ENCODE results near the gene FLNB. TPM values are rescaled to one million over a fixed set of nuclear protein-coding genes. Genes with fewer than 3 reads are reported as not detected.

Gene FLNB
- total and polyA plus RNA-seq, 10 of the 15 experiments (the other 5 are each of a cell fraction or from before 2014, with no cell fraction given), result 13.6 to 51.8 (median 26.4) TPM

DNA sequence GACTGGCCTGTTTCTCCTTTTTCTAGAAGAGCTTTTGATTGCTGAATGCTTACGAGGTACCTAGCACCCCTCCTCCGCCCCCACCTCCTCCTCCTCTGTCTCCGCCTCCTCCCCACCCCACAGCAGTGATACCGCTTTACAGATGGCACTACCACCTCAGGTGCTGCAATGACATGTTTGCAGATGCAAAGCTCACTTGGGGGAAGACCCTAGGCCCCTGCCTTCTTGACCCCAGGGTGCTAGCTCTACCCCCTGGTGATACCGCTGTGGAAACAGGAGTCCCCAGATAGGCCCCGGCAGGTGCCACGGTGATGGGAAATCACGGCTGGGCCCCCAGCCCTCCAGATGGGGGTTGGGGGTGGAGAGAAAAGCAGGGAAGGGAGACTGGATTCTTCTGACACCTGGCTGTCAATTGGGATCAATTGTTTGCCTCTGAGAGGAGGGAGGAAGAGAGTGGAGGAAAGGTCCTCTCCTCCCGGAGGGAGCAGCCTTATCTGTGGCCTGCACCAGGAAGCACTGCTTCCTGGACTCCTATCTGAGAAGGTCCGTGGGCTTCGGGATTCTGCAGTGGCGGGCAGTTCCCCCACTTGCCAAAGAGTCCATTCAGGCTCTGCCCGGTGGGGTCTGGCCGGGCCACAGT, 164.9 kb downstream of the FLNB start:
- SMC1A ChIA-PET (ENCODE audit: uncharacterized antibody, unreplicated experiment), result interaction anchor here (0.6 to 1.9 kb wide), 9 partner anchors 8 to 263 kb away, joined by 3 to 15 read pairs (median 4); partner anchors contain the start of gene FLNB
- no TSS peak for BruUV-seq (replicated peaks)
- Histone ChIP-seq H3K27me3 (replicated peaks in 1 of 2; ENCODE audit: control insufficient read depth in 2 of 2, insufficient read depth in 2 of 2, low read length in 1 of 2) (no peaks in the 10 kb centered on the region), H3K9me3 (replicated peaks; ENCODE audit: control insufficient read depth, insufficient read depth, low read length) (no peaks in the 10 kb centered on the region), H3K9ac (ENCODE audit: control insufficient read depth, insufficient read depth, low read length) (no peak overlapping the region), H3K4me1 (ENCODE audit: control insufficient read depth, insufficient read depth, low read length) (peaks cover 5% of the 10 kb centered on the region), H3K27ac (ENCODE audit: control insufficient read depth, insufficient read depth) (no peak overlapping the region), H3K4me3 (no peak overlapping the region), H3K4me2 (ENCODE audit: control insufficient read depth, insufficient read depth) (no peak overlapping the region), H4K20me1 (ENCODE audit: control insufficient read depth, insufficient read depth) (no peaks in the 10 kb centered on the region), H3K79me2 (ENCODE audit: control insufficient read depth, insufficient read depth, low read length) (no peaks in the 10 kb centered on the region), H2AFZ (ENCODE audit: control insufficient read depth, low read depth, low read length) (no peak overlapping the region), H3K36me3 (ENCODE audit: control insufficient read depth in 2 of 2, insufficient read depth in 2 of 2, low read length in 1 of 2) (no peaks in the 10 kb centered on the region)
- no peak for FAIRE-seq
- in situ Hi-C loops (cut with MboI), result no loop called here
- intact Hi-C loops (cut with micrococcal nuclease; ENCODE audit: unreplicated experiment), result no loop called here
- no peak for ATAC-seq
- CTCF ChIA-PET, result interaction anchor here (0.5 to 6.6 kb wide), 13 partner anchors 7 to 251 kb away, joined by 3 to 62 read pairs (median 3); partner anchors contain the start of genes FLNB, HTD2 and RPP14
- WGBS (ENCODE audit: insufficient coverage, insufficient replicate concordance, low lambda C conversion rate, missing lambda C conversion rate), result 58% methylated on average over 11 of the region's 14 CpGs
- POLR2A ChIA-PET, result no interaction called here
- RAD21 ChIA-PET (ENCODE audit: unreplicated experiment), result interaction anchor here (0.7 to 1.5 kb wide), 8 partner anchors 44 to 211 kb away, joined by 3 to 6 read pairs (median 3); partner anchors contain the start of gene FLNB
- DNase-seq (ENCODE audit: low read depth, low spot score), result no peak
- TF ChIP-seq RFX5 (IDR thresholded peaks at IDR 0.05; ENCODE audit: low read depth, low read length) (no peak), RELA (IDR thresholded peaks at IDR 0.05; ENCODE audit: borderline replicate concordance, partially characterized antibody) (no peak), MXI1 (IDR thresholded peaks at IDR 0.05; ENCODE audit: low read depth, low read length) (no peak), ZBED1 (IDR thresholded peaks at IDR 0.05; ENCODE audit: borderline replicate concordance) (no peak), CBFB (IDR thresholded peaks at IDR 0.05; ENCODE audit: low read depth) (no peak), SREBF2 (IDR thresholded peaks at IDR 0.05; ENCODE audit: low read length) (no peak)
- TF ChIP-seq, protein P1, sequence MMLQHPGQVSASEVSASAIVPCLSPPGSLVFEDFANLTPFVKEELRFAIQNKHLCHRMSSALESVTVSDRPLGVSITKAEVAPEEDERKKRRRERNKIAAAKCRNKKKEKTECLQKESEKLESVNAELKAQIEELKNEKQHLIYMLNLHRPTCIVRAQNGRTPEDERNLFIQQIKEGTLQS (IDR thresholded peaks at IDR 0.05; ENCODE audit: borderline replicate concordance, extremely low read depth, low read depth, low read length), result no peak

Measured in GM12878 (cell line).